DND-41 (cell line): Measurements from ENCODE around the gene GALNT13.

Experiments
- ATAC-seq: fragments of 200-7000 bp; cut with Tn5 transposase; 3 replicates; pipeline ENCODE4 v1.9.1; 2021; ENCODE audit warnings: low read depth; ENCODE audit not compliant: insufficient read depth
- DNase-seq: peaks from one replicate; pipeline ENCODE4 v3.0.0-alpha.2; 2020
- H2AFZ ChIP-seq: 2 replicates; pipeline ENCODE4 v1.6.0; 2012; ENCODE audit warnings: low read depth, low read length
- H3K27ac ChIP-seq: 2 replicates; pipeline ENCODE4 v1.5.1; 2012; ENCODE audit warnings: low read length, inconsistent platforms
- H3K27me3 ChIP-seq: fragments of 200-600 bp; sonication (generic); 2 replicates; pipeline ENCODE4 v1.6.0; 2012; ENCODE audit warnings: low read length, mild to moderate bottlenecking, inconsistent platforms; ENCODE audit not compliant: insufficient read depth, poor library complexity
- H3K36me3 ChIP-seq: 2 replicates; pipeline ENCODE4 v1.5.1; 2012; ENCODE audit warnings: low read length, inconsistent platforms; ENCODE audit not compliant: insufficient read depth
- H3K4me1 ChIP-seq: 2 replicates; pipeline ENCODE4 v1.5.1; 2012; ENCODE audit warnings: mild to moderate bottlenecking, low read length; ENCODE audit not compliant: insufficient read depth
- H3K4me2 ChIP-seq: 2 replicates; pipeline ENCODE4 v1.6.0; 2012; ENCODE audit warnings: mild to moderate bottlenecking, moderate library complexity, low read length, inconsistent platforms; ENCODE audit not compliant: insufficient read depth
- H3K4me3 ChIP-seq, 2 experiments: fragments of 200-600 bp in 1 of 2; shearing (Covaris generic) in 1 of 2; 2 replicates each; pipeline ENCODE4 v1.5.1; 2012 to 2016; ENCODE audit warnings: inconsistent platforms in 2 of 2, low read length in 2 of 2, mild to moderate bottlenecking in 2 of 2, low read depth in 1 of 2, moderate library complexity in 1 of 2
- H3K79me2 ChIP-seq: 2 replicates; pipeline ENCODE4 v1.6.0; 2012; ENCODE audit warnings: low read length, inconsistent platforms; ENCODE audit not compliant: insufficient read depth
- H3K9ac ChIP-seq: 2 replicates; pipeline ENCODE4 v1.6.0; 2012; ENCODE audit warnings: low read depth, mild to moderate bottlenecking, inconsistent platforms, low read length, moderate library complexity
- H3K9me3 ChIP-seq: 2 replicates; pipeline ENCODE4 v1.5.1; 2012; ENCODE audit warnings: low read length, moderate library complexity, mild to moderate bottlenecking, inconsistent platforms; ENCODE audit not compliant: insufficient read depth, severe bottlenecking
- H4K20me1 ChIP-seq: 2 replicates; pipeline ENCODE4 v1.6.0; 2012; ENCODE audit warnings: low read length; ENCODE audit not compliant: insufficient read depth
- CTCF ChIP-seq: IDR thresholded peaks from 2 replicates; pipeline ENCODE4 v1.5.1; 2012; ENCODE audit warnings: borderline replicate concordance, low read length, moderate library complexity, mild to moderate bottlenecking; ENCODE audit not compliant: poor library complexity, severe bottlenecking; ENCODE audit errors: extremely low read depth
- EZH2 ChIP-seq: IDR thresholded peaks from 3 replicates; pipeline ENCODE4 v1.6.1; 2012; ENCODE audit warnings: borderline replicate concordance, low read depth, mild to moderate bottlenecking, moderate library complexity, low read length, inconsistent platforms; ENCODE audit not compliant: severe bottlenecking

GALNT13 gene

GRCh38 chr2:154243685-154244084 is 372.0 kb downstream of the GALNT13 start:
- Histone ChIP-seq H3K27ac (no peak overlapping the region), H3K27me3 (no peaks in the 10 kb centered on the region), H3K79me2 (no peaks in the 10 kb centered on the region), H4K20me1 (no peaks in the 10 kb centered on the region), H3K4me3 (no peak overlapping the region), H3K4me2 (no peak overlapping the region), H3K4me1 (no peaks in the 10 kb centered on the region), H3K9ac (no peak overlapping the region), H3K9me3 (no peaks in the 10 kb centered on the region), H3K36me3 (no peaks in the 10 kb centered on the region), H2AFZ (no peak overlapping the region)
- no peak for ATAC-seq
- TF ChIP-seq CTCF (no peak), EZH2 (no peak)
- no peak for DNase-seq

- no peaks in the 10 kb centered on the region for H4K20me1 ChIP-seq
- TF ChIP-seq CTCF (no peak), EZH2 (no peak)
Measured at GRCh38 chr2:154244932-154245331, 373.2 kb downstream of the GALNT13 start.

GRCh38 chr2:154247503-154247902 is 375.8 kb downstream of the GALNT13 start:
- Histone ChIP-seq H3K27me3 (no peaks in the 10 kb centered on the region), H3K36me3 (no peaks in the 10 kb centered on the region), H3K4me1 (no peaks in the 10 kb centered on the region), H3K9ac (no peak overlapping the region), H4K20me1 (no peaks in the 10 kb centered on the region), H3K9me3 (no peaks in the 10 kb centered on the region), H2AFZ (no peak overlapping the region), H3K4me2 (no peak overlapping the region), H3K4me3 (no peak overlapping the region), H3K27ac (no peak overlapping the region), H3K79me2 (no peaks in the 10 kb centered on the region)
- ATAC-seq (no peak), DNase-seq (no peak)
- TF ChIP-seq EZH2 (no peak), CTCF (no peak)

More at GRCh38 chr2:154244932-154245331, 373.2 kb downstream of the GALNT13 start:
- no peak overlapping the region for H3K9ac ChIP-seq
- H3K79me2 ChIP-seq: no peaks in the 10 kb centered on the region
- H3K4me2 ChIP-seq: no peak overlapping the region
- H3K36me3 ChIP-seq: no peaks in the 10 kb centered on the region
- no peak for DNase-seq
- no peaks in the 10 kb centered on the region for H3K9me3 ChIP-seq
- H3K27ac ChIP-seq: no peak overlapping the region
- ATAC-seq: no peak
- H3K4me1 ChIP-seq: no peaks in the 10 kb centered on the region
- no peak overlapping the region for H3K4me3 ChIP-seq
- H2AFZ ChIP-seq: no peak overlapping the region
- no peaks in the 10 kb centered on the region for H3K27me3 ChIP-seq

GRCh38 chr2:154256136-154256535 is 384.4 kb downstream of the GALNT13 start:
- no peak overlapping the region for H2AFZ ChIP-seq
- no peaks in the 10 kb centered on the region for H3K79me2 ChIP-seq
- H3K36me3 ChIP-seq: no peaks in the 10 kb centered on the region
- H3K27me3 ChIP-seq: no peaks in the 10 kb centered on the region
- no peak for TF ChIP-seq EZH2
- no peak for TF ChIP-seq CTCF
- no peak overlapping the region for H3K27ac ChIP-seq
- H3K4me2 ChIP-seq: no peak overlapping the region
- ATAC-seq (no peak), DNase-seq (no peak)
- H3K4me1 ChIP-seq: no peaks in the 10 kb centered on the region
- no peak overlapping the region for H3K4me3 ChIP-seq
- no peaks in the 10 kb centered on the region for H3K9me3 ChIP-seq
- no peaks in the 10 kb centered on the region for H4K20me1 ChIP-seq
- no peak overlapping the region for H3K9ac ChIP-seq
